Measurements from ENCODE around the gene LCNL1. TPM values are rescaled to one million over a fixed set of nuclear protein-coding genes. Genes with fewer than 3 reads are reported as not detected.
A peak's percentile ranks its signal among the peaks of the same experiment; 100 is the strongest.

The LCNL1 gene
- total and polyA plus RNA-seq, 2 of the 13 experiments (the other 11 are each of a cell fraction or from before 2014, with no cell fraction given): not detected

DNA sequence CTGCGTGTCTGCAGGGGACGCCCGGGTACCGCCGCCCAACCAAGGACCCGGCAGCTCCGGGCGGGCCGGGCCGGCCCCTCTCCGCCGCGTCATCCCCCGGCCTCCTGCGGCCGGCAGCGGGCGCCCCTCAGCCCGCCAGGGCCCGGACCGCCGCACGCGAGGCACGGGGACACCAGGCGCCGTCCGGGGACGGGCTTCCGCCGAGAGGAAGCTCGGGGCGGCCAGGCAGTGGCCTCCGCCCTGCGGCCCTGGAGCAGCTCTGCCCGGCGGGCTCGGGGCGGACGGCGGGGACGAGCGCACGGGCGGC lies 38.6 kb upstream of the LCNL1 start (continued):
- TF ChIP-seq FLYWCH1 (CRISPR knock-in tag; IDR thresholded peaks at IDR 0.05): 0 out of 2 replicates have a peak, but pooled peaks have one; percentile 26
- no peak for TF ChIP-seq ZNF713 (CRISPR knock-in tag; IDR thresholded peaks at IDR 0.05)
- peak; percentile 62 for TF ChIP-seq POLR2G (IDR thresholded peaks at IDR 0.05; ENCODE audit: low read depth, low read length)
- TF ChIP-seq PAX8 (CRISPR knock-in tag; IDR thresholded peaks at IDR 0.05; ENCODE audit: borderline replicate concordance): 0 out of 2 replicates have a peak, but pooled peaks have one; percentile 31
- no peak for TF ChIP-seq AGO1 (IDR thresholded peaks at IDR 0.05; ENCODE audit: low read depth, low read length, poor library complexity, severe bottlenecking)
- no peak for TF ChIP-seq ZNF383 (CRISPR knock-in tag; IDR thresholded peaks at IDR 0.05; ENCODE audit: borderline replicate concordance)
- TF ChIP-seq ZNF431 (CRISPR knock-in tag; IDR thresholded peaks at IDR 0.05; ENCODE audit: borderline replicate concordance, low read depth): 0 out of 2 replicates have a peak, but pooled peaks have one; percentile 6
- TF ChIP-seq SIX1 (CRISPR knock-in tag; IDR thresholded peaks at IDR 0.05; ENCODE audit: borderline replicate concordance): no peak
- TF ChIP-seq DNMT1 (CRISPR knock-in tag; IDR thresholded peaks at IDR 0.05): no peak
- TF ChIP-seq, protein P1, sequence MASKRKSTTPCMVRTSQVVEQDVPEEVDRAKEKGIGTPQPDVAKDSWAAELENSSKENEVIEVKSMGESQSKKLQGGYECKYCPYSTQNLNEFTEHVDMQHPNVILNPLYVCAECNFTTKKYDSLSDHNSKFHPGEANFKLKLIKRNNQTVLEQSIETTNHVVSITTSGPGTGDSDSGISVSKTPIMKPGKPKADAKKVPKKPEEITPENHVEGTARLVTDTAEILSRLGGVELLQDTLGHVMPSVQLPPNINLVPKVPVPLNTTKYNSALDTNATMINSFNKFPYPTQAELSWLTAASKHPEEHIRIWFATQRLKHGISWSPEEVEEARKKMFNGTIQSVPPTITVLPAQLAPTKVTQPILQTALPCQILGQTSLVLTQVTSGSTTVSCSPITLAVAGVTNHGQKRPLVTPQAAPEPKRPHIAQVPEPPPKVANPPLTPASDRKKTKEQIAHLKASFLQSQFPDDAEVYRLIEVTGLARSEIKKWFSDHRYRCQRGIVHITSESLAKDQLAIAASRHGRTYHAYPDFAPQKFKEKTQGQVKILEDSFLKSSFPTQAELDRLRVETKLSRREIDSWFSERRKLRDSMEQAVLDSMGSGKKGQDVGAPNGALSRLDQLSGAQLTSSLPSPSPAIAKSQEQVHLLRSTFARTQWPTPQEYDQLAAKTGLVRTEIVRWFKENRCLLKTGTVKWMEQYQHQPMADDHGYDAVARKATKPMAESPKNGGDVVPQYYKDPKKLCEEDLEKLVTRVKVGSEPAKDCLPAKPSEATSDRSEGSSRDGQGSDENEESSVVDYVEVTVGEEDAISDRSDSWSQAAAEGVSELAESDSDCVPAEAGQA (IDR thresholded peaks at IDR 0.05; ENCODE audit: low read depth): no peak
- TF ChIP-seq, protein P1 (CRISPR knock-in tag; IDR thresholded peaks at IDR 0.05; ENCODE audit: borderline replicate concordance): 0 out of 2 replicates have a peak, but pooled peaks have one; percentile 46
- TF ChIP-seq RBFOX2 (IDR thresholded peaks at IDR 0.05; ENCODE audit: low read depth, low read length): peak; percentile 58
- no peak for TF ChIP-seq RXRA (CRISPR knock-in tag; IDR thresholded peaks at IDR 0.05)
- TF ChIP-seq TMF1 (CRISPR knock-in tag; IDR thresholded peaks at IDR 0.05; ENCODE audit: low read depth): 0 out of 2 replicates have a peak, but pooled peaks have one; percentile 45
- TF ChIP-seq, protein P2, sequence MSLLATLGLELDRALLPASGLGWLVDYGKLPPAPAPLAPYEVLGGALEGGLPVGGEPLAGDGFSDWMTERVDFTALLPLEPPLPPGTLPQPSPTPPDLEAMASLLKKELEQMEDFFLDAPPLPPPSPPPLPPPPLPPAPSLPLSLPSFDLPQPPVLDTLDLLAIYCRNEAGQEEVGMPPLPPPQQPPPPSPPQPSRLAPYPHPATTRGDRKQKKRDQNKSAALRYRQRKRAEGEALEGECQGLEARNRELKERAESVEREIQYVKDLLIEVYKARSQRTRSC (CRISPR knock-in tag; IDR thresholded peaks at IDR 0.05; ENCODE audit: low read depth): 0 out of 2 replicates have a peak, but pooled peaks have one; percentile 1
- TF ChIP-seq ZFX (CRISPR knock-in tag; IDR thresholded peaks at IDR 0.05; ENCODE audit: low read depth): peak; percentile 62; the same call in 1 of the 2 replicates
- TF ChIP-seq ZBTB7A (CRISPR knock-in tag; IDR thresholded peaks at IDR 0.05): no peak
- TF ChIP-seq YEATS4 (CRISPR knock-in tag; IDR thresholded peaks at IDR 0.05; ENCODE audit: borderline replicate concordance): 0 out of 2 replicates have a peak, but pooled peaks have one; percentile 52
- TF ChIP-seq HMG20A (CRISPR knock-in tag; IDR thresholded peaks at IDR 0.05; ENCODE audit: borderline replicate concordance): no peak
- TF ChIP-seq ZZZ3 (CRISPR knock-in tag; IDR thresholded peaks at IDR 0.05; ENCODE audit: borderline replicate concordance): no peak
- TF ChIP-seq, protein P3, sequence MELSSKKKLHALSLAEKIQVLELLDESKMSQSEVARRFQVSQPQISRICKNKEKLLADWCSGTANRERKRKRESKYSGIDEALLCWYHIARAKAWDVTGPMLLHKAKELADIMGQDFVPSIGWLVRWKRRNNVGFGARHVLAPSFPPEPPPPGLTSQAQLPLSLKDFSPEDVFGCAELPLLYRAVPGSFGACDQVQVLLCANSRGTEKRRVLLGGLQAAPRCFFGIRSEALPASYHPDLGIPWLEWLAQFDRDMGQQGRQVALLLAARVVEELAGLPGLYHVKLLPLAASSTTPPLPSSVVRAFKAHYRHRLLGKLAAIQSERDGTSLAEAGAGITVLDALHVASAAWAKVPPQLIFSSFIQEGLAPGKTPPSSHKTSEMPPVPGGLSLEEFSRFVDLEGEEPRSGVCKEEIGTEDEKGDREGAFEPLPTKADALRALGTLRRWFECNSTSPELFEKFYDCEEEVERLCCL (CRISPR knock-in tag; IDR thresholded peaks at IDR 0.05; ENCODE audit: borderline replicate concordance): no peak
- TF ChIP-seq CHCHD3 (CRISPR knock-in tag; IDR thresholded peaks at IDR 0.05): no peak
- TF ChIP-seq ZNF558 (CRISPR knock-in tag; IDR thresholded peaks at IDR 0.05; ENCODE audit: borderline replicate concordance): no peak
- TF ChIP-seq ZNF451 (CRISPR knock-in tag; IDR thresholded peaks at IDR 0.05): 0 out of 2 replicates have a peak, but pooled peaks have one; percentile 7
